Epithelial cell of proximal tubule (primary cell): ENCODE data around the gene WEE2. TPM values are rescaled to one million over a fixed set of nuclear protein-coding genes. Genes with fewer than 3 reads are reported as not detected.

Experiments
- DNase-seq: peaks from one replicate; pipeline ENCODE4 v3.0.0-alpha.2; 2011; ENCODE audit warnings: low read depth
- H3K4me3 ChIP-seq: 2 replicates; pipeline ENCODE4 v1.5.1; 2011; ENCODE audit warnings: low read depth, mild to moderate bottlenecking, low read length
- total RNA-seq: library from RNA; depleted of rRNA; stranded (reverse); fragments of >200 nt; gene quantifications from 2 replicates; pipeline ENCODE4 v1.2.3, GENCODE V29; 2015
- TF ChIP-seq, protein P1 (sequence below): conservative IDR thresholded peaks from 2 replicates; pipeline ENCODE4 v1.5.1; 2012; ENCODE audit warnings: low read depth, mild to moderate bottlenecking, low read length

WEE2 gene
- total RNA-seq, 1 donor from 2014 or later, result not detected

DNA sequence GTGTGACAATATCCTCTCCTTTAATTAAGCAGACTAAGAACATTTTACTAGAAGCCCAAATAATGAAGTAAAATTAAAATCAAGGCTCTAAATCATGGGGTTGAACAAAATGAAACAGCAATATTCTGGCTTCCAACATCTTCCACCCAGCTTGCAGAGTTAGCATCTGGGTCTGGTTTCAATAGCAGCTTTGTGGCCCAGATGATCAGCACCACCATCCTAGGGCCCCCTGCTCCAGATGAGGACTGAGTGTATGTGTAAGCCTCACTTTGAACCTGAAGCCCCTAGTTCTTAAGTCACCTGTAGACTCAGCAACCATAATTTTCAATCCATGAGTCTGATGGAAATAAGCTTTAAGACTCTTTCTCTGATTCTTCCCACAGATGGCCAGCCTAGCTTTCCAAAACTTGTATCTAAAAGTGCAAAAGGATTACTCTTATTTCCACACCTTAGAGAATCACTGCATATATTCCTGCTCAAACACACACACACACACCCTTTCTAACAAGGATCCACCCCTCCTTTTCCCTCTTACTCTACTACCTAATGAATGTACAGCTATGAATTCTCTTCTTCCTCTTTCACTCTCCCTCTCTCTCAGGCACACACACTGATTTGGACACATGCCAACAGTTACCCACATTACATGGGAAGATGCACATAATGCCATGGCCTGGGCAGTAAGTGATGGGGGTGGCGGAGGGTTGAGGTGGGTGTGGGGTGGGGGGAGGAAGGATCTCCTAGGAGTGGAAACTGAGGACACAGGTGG is 9.7 kb upstream of the WEE2 start:
- no peak for DNase-seq
- TF ChIP-seq, protein P1, sequence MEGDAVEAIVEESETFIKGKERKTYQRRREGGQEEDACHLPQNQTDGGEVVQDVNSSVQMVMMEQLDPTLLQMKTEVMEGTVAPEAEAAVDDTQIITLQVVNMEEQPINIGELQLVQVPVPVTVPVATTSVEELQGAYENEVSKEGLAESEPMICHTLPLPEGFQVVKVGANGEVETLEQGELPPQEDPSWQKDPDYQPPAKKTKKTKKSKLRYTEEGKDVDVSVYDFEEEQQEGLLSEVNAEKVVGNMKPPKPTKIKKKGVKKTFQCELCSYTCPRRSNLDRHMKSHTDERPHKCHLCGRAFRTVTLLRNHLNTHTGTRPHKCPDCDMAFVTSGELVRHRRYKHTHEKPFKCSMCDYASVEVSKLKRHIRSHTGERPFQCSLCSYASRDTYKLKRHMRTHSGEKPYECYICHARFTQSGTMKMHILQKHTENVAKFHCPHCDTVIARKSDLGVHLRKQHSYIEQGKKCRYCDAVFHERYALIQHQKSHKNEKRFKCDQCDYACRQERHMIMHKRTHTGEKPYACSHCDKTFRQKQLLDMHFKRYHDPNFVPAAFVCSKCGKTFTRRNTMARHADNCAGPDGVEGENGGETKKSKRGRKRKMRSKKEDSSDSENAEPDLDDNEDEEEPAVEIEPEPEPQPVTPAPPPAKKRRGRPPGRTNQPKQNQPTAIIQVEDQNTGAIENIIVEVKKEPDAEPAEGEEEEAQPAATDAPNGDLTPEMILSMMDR, result no peak
- H3K4me3 ChIP-seq, result no peak overlapping the region

DNA sequence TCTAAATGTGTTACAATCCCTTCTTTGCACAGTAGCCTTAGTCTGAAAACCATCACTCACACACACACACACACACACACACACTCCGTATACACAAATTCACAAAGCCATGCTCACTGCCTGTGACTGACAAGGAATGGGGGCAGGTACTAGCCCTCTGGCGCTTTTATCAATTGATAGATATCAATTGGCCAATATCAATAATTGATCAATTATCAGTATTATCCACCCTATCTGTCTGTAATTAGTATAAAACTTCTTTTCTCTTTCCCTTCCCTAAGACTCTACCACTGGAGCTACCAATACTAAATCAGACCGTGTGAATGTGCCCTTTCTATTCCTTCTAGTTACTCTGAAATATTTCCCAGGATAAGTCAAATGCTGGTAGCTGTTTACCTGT is 8.3 kb upstream of the WEE2 start:
- DNase-seq, result no peak
- no peak overlapping the region for H3K4me3 ChIP-seq
- TF ChIP-seq, protein P1, result no peak

DNA sequence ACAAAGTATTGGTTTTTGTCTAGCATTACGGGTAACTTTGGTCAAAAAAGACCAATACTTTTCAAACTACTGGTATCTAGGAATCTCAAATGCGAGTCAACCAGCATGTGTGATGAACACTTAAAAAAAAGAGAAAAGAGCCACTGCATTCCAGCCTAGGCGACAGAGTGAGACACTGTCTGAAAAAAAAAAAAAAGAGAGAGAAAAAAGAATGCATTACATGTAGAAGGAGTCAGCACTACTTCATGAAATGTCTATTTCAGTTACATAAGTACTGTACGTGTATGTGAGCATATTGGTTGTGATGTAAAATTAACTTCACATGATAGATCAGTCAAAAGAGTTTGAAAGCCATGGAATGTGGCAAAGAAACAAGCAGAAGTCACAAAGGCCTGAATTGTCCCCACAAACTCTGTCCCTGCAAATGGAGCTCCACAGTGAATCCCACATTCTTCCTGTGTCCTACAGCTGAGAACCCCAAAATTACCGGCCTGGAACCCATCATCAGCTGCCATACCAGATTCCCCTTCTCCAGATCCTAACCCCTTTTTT is 7.8 kb upstream of the WEE2 start:
- no peak for DNase-seq

DNA sequence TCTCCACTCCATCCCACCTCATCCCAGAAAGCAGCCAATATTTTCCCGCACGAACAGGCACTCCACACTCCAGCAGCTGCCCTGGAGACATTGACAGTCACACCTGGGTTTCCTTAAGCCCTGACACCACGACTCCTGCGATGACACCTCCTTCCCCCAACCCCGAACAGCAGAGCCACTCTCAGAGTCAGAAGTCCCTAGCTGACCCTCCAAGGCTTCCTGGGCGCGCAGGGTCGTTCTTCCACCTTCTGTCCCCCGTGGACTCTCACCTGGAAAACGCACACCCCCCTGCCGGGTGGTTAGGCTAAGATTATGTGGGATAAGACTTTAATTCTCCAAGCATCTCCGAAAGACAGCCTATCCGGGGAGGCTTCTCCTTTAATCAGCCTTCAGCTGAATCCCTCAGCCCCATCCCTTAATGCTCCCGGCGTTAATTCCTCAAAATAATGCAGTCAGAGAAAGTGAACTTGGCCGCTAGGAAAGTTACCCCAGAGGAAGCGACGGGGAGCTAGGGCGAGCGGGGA is 7.2 kb upstream of the WEE2 start:
- DNase-seq, result no peak
- H3K4me3 ChIP-seq, result peak overlapping the region; percentile 46
- TF ChIP-seq, protein P1, result no peak

More for the DNA sequence above, 7.8 kb upstream of the WEE2 start:
- TF ChIP-seq, protein P1, result no peak
- H3K4me3 ChIP-seq, result peak overlapping the region; percentile 46

DNA sequence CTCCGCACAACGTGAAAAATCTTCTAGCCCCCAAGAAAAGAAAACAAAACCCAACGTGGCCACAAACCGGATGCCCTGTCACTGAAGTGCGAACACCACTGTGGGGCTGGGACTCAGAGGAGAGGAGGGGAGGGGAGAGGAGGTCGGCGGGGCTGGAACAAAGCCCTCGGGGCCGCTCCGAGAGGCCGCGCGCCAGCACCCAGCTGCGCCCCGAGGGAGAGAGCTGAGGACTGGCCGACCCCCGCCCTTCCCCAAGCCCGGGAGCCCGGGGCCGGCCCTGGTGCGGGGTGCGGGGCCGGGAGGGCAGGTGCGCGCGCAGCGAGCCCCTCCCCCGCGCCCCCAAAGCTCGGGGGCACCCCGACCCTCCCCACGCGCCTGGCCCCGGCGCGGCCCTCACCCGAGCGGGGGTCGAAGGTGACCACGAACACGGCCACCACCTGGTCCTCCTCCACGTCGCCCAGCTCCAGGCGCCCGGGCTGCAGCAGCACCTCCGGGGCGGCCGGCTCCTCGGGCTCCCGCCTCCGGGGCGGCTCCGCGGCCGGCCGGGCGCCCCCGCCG is 6.6 kb upstream of the WEE2 start:
- H3K4me3 ChIP-seq, result peak overlapping the region; percentile 70
- no peak for DNase-seq
- TF ChIP-seq, protein P1, result no peak

DNA sequence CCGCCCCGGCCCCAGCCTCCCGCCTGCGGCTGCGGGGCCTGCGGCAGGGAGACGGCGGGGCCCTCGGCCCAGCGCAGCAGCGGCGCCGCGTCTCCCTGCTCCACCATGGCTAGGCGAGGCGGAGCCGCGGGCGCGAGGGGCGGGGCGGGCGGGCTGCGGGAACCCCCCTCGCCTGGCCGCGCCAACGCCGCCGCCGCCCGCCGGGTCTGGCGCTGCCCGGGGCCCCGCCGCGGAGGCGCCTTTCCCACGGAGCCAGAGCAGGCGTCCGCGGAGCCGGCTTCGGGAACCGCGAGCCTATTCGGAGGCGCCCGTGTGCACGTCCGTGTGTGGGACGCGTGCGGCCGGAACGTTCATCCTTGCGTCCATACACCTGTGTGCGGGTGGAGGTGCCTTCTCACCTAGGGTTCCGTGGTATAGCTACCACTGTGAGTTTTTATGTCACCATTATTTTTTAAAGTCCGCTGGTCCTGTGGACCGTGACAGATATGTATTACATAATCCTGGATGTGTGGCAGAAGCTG is 6.0 kb upstream of the WEE2 start, which contains the start of gene DENND11:
Gene DENND11, minus strand, starts transcription at position 120 of the 521 bp plus-strand sequence. Its CDS starts 13 bp downstream, at position 107.
- H3K4me3 ChIP-seq, result peak within 1 kb of the TSS; percentile 70
- TF ChIP-seq, protein P1, result no peak
- DNase-seq, result no peak
